GM19455 (cell line): ENCODE measurements around the gene SPSB4.

Experiments
- ATAC-seq: cut with Tn5 transposase; IDR thresholded peaks from one replicate; pipeline ENCODE4 v1.9.1; 2021; ENCODE audit not compliant: unreplicated experiment

The SPSB4 gene

DNA sequence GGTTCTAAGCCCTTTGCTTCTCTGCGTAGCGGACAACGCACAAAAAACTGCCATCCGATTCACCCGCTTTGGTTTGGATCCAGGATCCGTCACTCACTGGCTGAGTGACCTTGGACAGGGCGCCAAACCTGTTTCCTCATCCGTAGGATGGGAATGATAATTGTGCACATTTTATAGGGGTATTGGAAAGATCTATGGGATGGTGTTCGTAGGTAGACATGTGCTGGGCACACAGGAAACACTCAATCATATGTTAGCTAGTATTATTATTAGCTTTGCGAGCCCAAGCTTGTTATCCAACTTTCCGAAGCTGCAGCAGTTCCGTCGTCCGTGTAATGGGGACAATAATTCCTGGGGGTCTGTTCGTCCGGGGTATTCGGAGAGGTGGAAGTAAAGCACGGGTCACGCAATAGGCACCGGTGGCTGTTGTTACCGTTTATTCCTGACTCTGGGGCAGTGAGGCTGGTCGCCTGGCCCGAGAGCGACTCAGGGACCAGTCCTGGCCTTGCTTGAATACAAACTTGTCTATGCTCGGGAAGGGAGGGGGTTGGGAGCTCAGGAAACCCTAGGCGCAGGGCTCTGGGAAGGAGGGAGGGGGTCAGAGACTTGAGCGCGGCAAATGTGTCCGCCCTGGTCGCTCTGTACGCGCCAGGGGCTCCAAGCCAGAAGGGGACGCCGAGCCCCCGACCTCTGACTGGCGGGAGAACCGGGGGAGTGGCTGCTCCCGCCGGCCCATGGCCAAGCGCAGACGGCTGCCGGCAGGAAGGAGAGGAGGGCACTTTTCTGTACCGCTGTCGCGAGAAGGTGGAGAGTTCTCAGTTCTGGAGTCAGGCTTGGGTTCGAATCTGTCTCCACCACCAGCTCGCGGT is 1.3 kb downstream of the SPSB4 start:
- no peak for ATAC-seq

DNA sequence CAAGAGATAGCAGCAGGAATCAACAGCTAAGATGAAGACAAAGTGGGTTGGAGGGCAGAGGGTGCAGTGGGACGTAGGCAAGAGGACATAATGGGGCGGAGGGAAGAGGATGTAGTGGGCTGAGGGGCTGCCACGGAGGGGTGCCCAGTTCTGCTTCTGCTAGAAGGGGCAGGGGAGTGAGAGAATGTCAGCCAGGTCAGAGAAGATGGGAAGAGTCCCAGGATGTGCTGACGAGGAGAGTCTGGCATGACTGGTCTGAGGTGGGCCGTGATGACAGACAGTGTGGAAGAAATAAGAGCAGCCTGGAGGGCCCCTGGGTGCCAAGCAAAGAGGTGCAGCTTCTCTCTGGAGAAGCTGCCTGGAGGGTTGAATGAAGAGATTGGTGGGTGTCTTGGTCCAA is 4.0 kb downstream of the SPSB4 start:
- no peak for ATAC-seq

DNA sequence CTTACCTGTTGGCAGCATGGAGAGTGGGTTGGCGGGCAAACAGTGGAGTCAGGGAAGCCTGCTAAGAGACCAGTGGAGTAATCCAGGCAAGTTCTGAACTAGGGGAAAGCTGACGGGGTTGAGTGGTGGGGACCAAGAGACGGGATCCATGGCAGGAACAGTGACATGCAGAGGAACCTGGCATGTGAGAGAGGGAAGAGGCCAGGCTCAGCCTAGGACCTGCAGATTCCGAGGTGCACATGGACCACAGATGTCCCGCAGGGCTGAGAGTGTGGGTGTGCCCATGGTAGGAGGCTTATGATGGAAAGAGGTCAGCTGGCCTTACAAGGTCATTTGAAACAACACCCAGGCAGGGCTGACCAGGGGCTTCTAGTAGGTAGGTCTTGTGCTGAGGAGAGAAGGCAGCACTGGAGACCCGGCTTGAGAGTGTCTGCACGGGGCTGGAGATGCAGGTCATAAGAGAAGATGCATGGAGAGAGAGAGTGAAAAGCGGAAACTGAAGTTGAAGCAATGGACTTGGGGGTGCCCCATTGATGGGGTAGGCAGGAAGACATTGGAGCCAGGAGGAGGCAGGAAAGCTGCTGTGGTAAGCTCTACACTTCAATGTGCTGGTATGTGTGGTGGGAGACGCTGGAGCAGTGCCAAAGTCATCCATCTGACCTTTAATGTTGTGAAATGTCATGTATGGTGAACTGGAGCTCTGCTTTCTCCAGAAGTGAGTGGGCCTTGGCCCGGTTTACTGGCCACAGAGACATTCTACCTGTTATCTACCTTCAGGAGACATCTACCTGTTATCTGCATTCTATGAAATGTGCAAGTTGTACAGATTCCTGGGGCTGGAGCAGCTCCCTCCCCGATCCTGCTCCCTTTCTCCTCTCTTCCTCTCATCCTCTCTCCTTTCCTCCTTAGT is 4.6 kb downstream of the SPSB4 start:
- ATAC-seq: no peak

DNA sequence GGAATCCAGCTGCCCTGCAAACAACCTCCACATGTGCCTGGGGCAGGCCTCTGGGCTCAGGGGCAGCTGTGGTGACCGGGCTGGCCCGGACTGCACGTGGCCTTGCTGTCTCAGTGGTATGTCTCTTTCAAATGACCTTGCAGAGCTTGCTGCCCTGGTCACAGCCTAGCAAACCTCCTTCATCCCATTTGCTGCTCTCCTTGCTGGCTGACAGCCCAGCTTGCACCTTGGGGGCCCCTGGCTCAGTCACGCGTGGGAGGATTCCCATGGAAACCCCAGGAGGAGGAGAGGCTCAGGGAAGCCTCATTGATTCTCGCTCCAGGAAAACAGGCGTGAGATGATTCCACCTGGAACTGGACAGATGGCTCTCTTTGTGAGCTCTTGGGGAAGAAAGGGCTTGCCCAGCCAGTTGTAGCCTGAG is 5.6 kb downstream of the SPSB4 start:
- ATAC-seq: no peak

DNA sequence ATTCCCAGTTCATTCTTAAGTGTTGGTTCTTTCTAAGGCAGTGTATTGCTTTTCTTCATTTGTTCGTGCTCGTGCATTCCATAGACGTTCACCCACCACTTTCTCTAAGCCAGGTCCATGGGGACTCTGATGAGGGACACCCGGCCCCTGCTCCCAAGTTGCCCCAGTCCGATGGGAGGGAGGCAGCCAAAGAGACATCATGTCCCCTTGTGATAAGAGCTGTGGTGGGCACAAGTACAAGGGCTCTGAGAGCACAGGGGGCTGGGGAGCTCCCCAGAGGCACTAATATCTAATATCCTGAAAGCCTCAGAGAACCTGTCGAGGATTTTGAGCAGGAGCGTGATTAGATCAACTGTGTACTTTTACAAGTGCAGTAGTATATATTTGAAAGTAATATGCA is 6.3 kb downstream of the SPSB4 start:
- ATAC-seq: no peak

DNA sequence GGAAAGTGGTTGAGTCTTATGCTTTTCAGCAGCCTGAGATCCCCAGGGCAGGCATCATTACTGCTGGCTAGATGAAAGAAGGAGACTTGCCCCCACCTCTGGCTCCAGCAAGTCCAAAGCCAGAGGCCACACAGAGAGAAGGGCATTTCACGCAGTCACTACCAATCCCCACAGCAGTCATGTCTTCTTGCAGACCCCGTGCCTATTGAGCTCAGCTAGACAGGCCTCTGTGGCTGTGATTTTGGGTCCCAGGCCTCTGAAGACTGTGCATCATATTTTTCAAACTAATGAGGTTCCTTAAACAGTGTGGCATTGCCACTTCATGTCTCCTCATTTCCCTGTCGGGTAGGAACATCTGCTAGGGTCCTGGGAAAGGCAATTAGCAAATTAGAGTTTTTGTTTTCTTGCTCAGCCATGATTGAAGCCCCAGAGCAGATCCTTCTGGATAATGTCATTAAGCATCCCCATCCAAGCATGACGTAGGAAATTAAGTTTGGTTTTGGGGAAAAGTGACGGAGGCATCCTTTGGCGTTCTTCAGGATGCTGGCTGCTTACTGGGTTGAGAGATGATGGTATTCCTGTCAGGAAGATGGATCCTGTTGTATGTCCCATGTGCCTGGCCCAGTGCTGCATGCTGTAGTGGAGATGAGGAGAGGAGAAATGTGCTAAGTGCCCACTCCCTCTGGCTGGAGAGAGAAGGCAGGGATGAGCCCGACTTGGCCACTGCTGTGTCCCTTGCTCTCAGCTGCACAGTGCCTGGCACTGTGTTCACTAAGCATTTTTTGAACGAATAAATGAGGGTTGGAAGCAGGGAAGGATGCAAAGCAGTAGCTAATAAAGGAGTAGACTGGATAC is 7.0 kb downstream of the SPSB4 start:
- no peak for ATAC-seq

DNA sequence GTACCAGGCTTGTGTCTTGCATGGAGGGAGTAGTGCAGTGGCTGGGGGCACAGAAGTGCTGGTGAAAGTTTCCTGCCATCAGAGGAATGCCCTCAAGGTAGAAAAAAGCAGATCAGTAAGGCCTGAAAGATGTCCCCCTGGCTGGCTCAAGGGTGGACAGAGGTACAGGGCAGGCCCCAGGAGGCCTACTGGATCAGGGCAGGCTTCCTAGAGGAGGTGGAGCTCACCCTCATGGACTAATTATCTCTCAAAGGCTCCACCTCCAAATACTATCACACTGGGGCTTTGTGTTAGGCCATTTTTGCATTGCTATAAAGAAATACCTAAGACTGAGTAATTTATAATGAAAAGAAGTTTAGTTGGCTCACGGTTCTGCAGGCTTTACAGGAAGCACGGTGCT is 7.8 kb downstream of the SPSB4 start:
- ATAC-seq: no peak

DNA sequence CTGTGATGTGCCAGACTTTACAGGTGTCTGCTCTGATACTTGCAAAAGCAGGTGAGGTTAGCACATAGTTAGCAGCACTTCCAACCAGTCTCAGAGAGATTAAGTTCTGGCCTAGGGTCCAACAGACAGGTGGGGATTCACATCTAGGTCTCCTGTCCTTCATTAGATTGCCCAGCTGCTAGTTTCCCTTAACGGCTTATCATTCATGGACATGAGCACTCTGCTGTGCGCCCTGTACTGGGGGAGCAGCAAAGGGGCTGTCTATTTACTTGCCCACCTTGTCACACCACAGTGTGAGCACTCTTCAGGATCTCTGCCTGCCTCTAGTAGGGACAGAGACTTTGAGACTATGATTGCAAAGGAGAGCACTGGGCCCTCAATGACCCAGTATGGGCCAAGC is 8.7 kb downstream of the SPSB4 start:
- ATAC-seq: no peak

DNA sequence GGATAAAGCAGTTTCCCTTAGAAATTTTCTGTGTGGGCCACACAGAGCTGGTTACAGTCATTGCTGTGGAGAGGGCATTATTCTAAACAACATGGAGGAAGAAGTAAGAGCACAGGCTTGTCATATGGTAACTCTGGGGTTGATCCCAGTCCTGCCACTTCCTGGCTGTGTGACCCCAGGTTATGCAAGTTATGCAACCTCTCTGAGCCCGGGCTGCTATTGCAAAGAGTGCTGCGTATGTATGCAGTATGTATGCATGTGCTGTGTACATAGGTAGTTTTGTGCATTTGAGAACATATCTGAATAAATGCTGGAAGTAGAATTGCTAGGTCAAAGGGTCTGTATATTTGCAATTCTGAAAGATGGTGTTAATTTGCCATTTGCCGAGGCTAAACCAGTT is 9.2 kb downstream of the SPSB4 start:
- no peak for ATAC-seq

DNA sequence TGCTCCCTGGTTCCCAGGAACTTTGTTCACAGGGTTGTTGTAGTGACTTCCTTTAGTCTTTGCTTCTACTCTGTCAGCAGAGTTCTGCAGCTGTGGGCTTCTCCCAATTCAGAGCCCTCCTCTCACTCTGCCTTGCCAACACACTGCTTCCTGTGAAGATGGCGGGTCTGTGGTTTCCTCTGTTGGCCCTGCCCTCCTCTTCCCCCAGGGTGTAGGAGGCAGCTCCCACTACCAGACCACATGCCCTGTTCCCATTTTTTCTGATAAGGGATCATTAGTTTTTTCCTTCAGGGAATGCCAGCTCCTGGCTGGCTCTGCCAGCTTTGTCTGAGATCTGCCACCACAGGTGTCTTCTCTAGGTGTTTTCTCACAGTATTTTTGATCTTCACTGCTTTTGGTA is 12.7 kb downstream of the SPSB4 start:
- no peak for ATAC-seq

DNA sequence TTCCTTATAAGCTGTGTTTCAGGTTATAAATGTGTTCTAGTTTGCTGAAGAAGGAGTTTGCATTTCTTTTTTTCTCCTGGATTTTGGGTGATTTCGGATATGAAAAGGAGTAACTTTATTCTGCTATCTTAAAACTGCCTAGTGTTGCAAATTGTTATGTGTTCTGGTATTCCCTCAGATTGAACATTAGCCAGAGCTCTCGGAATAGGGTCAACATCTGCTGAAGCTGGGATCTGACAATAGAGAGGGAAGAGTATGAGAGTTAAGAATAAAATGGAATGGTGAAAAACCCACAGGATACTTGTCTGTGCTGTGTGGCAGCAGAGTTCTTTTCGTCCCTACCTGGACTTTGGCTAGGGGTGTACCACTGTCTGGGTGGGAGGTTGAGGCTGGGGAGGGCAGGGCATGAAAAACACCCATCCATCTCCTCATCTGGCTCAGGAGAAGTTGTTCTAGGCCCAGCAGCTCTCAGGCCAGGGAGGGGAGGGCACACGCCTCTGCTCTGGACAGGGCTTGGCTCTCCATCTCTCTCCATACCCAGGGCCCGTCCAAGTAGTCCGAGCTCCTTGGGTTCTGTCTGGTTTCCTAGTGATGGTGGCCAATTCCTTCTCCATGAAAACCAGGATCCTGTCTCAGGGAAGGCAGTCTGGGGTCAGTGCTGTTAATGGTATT is 13.2 kb downstream of the SPSB4 start:
- ATAC-seq: no peak

DNA sequence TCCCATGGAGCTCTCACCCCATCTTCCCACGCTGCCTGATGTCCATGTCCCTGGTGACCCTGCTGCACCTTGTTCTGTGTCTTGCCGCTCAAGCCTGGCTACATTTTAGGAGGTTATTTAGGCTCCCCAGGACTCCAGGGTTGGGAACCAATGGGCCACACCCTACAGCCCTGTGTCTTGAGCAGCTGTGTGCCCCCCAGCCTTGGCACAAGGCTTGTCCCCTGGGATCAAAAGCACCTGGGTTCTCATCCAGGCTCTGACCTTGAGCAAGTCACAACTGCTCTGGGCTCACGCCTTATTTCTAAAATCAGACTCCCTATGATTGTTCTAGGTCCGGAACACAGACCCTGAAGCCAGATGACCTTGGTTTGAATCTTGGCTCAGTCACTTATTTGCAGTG is 14.1 kb downstream of the SPSB4 start:
- ATAC-seq: no peak

DNA sequence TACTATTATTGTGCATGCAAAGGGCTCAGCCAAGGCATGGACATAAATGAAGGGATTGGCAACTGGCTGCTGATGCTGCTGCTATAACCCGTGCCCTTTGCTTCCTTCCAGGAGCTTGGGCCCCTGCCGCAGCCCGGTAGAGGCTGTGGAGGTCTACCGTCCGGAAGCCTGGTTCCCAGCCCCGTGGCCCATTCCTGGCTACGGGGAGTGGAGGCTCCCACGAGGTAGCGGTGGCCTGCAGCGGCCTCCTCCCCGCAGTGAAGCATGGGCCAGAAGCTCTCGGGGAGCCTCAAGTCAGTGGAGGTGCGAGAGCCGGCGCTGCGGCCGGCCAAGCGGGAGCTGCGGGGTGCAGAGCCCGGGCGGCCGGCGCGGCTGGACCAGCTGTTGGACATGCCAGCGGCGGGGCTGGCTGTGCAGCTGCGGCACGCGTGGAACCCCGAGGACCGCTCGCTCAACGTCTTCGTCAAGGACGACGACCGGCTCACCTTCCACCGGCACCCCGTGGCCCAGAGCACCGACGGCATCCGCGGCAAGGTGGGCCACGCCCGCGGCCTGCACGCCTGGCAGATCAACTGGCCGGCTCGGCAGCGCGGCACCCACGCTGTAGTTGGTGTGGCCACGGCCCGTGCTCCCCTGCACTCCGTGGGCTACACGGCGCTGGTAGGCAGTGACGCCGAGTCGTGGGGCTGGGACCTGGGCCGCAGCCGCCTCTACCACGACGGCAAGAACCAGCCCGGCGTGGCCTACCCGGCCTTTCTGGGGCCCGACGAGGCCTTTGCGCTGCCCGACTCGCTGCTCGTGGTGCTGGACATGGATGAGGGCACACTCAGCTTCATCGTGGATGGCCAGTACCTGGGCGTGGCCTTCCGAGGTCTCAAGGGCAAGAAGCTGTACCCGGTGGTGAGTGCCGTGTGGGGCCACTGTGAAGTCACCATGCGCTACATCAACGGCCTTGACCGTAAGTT is 15.0 kb downstream of the SPSB4 start:
- ATAC-seq: no peak

DNA sequence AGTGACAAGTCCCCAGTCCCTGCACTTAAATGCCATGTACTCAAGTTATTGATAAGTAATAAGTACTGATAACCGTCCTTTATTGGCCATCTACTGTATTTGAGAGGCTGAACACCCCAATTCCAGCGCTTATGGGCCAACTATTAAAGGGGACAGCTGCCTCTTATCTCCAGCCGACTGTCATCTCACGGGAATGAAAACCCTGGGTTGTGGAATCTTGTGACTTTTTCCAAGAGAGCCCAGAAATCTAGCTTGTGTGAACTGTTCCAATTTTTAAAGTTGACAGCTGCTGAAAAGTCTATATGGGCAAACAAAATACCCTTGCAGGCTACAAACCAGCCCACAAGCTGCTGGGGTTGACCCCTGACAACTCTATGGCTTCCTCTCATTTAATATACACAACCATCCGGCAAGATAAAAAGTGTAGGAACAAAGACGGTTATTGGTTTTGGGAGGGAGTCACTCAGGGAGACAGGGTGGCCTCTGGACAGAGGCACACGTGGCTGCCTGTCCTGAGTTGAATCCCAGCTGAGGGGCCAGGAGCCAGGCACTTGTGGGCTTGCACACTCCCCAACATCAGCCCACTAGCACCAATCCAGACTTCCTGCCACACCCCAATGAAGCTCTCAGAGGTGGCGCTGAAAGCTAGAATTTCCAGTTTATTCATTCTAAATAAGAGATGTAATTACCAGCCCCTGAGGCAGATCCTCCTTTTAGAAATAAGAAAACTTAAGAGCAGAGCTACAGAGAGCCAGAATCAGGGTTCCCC is 16.2 kb downstream of the SPSB4 start:
- ATAC-seq: no peak

DNA sequence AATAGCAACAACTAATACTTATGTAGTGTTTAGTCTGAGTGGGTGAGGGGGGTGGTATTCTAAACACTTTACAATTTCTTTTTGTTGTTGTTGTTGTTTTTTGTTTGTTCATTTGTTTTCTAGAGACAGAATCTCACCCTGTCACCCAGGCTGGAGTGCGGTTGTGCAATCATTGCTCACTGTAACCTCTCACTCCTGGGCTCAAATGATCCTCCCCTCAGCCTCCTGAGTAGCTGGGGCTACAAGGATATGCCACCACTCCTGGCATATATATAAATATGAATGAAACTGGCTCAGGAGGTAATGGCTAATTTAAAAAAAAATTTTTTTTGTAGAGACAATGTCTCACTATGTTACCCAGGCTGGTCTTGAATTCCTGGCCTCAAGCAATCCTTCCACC is 19.1 kb downstream of the SPSB4 start:
- ATAC-seq: no peak

DNA sequence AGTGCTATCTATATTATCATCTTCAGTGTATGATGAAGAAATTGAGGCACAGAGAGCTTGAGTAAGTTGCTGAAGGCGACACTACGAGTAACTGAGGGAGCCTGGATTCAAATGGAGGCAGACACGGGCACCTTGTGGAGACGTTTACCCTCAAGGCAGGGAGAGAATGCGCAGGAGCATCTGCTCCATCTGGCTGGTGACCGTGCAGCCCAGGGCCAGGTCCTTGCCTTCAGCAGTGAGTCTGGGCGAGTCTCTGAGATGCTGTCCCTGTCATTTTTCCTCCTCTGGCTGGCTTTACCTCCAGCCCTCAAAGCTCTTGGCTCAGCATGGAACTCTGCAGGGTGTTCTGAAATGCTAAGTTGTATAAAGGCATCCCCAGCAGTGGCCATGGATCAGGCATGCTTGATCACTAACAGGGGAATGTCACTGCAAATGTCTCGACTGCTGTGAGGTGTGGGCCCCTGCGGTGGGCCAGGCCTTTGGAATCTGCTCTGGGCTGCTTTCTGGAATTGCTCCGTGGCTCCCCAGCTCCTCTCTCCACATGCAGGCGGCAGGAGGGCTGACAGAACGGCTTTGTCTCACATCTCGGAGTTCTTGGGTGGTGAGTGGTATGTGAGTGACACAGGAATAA is 19.7 kb downstream of the SPSB4 start:
- ATAC-seq: no peak

DNA sequence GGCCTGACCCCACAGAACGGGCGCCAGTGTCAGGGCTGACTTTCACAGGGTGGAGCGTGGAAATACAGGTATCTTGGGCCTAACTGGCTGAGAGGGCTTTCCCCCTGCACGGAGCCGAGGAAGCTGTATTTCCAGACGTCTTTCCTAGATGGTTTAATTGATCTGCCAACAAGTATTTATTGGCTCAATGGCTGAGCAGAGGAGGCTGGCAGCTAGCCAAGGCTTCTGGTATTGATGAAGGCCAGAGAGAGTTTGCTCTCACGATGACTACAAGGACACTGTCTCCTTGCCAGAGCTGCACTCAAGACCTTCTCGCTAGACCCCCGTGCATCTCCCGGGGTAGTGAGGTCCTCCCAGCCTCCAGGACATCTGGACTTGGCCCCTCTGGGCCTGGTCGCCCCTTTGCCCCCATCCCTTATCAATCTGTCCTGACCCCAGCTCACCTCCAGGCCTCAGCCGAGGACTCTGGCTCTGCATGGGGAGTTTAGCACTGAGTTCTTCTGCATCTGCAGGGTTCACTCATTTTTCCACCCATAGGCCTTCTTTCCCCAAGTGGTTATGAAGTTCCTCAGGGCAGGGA is 20.6 kb downstream of the SPSB4 start:
- no peak for ATAC-seq

DNA sequence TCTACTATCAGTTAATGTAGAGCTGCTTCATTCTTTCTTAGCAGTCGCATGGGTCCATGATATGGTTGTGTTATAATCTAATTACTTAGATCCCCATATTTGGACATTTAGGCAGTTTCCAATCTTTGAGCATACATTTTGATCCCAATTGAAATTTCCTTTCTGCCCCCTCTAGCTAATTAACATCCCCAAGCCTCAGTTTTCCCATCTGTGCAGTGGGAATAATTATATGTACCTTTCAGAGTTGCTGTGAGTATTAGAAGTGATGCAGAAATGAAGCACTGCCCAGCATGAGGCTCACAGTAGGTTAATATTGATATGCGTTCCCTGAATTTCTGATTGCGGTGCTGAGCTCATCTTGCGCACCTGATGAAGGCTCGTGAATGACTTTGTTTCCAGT is 21.8 kb downstream of the SPSB4 start:
- no peak for ATAC-seq
